K562 (cell line): Measurements from ENCODE around the gene MEIKIN. TPM values are rescaled to one million over a fixed set of nuclear protein-coding genes. Genes with fewer than 3 reads are reported as not detected.

Source experiments
- BHLHE40 ChIP-seq: IDR thresholded peaks from 2 replicates; pipeline ENCODE4 v1.6.1; 2011; ENCODE audit warnings: low read length, improper control_type of control experiment
- CTCF ChIP-seq, 3 experiments: IDR thresholded peaks in 2 of 3; conservative IDR thresholded peaks in 1 of 3; 2 replicates each; pipeline ENCODE4 v1.5.1; 2011 to 2012; ENCODE audit warnings: low read length in 3 of 3, mild to moderate bottlenecking in 3 of 3, control low read depth in 2 of 3, improper control_type of control experiment in 1 of 3, inconsistent platforms in 1 of 3, low read depth in 1 of 3, mixed read lengths in 1 of 3, moderate library complexity in 1 of 3; ENCODE audit not compliant: insufficient read depth in 2 of 3
- DMBX1 ChIP-seq: fragments of 250-450 bp; sonication (Bioruptor Pico); IDR thresholded peaks from 2 replicates; pipeline ENCODE4 v1.8.0; 2022; ENCODE audit warnings: inconsistent platforms, mild to moderate bottlenecking, moderate library complexity, borderline replicate concordance
- ETV5 ChIP-seq: sonication (generic); formaldehyde crosslinking; IDR thresholded peaks from 2 replicates; pipeline ENCODE4 v1.4.0; 2020; ENCODE audit warnings: low read depth, mild to moderate bottlenecking, missing genetic modification reagents
- FIP1L1 ChIP-seq: fragments of 200-400 bp; formaldehyde crosslinking; IDR thresholded peaks from 2 replicates; pipeline ENCODE4 v1.6.1; 2018; ENCODE audit warnings: mild to moderate bottlenecking, low read depth, low read length; ENCODE audit not compliant: poor library complexity, severe bottlenecking
- FOXP1 ChIP-seq: sonication (generic); formaldehyde crosslinking; IDR thresholded peaks from 2 replicates; pipeline ENCODE4 v1.8.0; 2022; ENCODE audit warnings: mild to moderate bottlenecking, missing genetic modification reagents
- HMGN3 ChIP-seq: IDR thresholded peaks from 2 replicates; pipeline ENCODE4 v1.6.1; 2011; ENCODE audit warnings: borderline replicate concordance, low read depth, mild to moderate bottlenecking, mixed read lengths, low read length; ENCODE audit not compliant: insufficient read length; ENCODE audit errors: extremely low read depth
- MECOM ChIP-seq: fragments of 250-450 bp; sonication (Bioruptor Pico); IDR thresholded peaks from 2 replicates; pipeline ENCODE4 v1.8.0; 2022; ENCODE audit warnings: inconsistent platforms
- MTF1 ChIP-seq: fragments of 250-450 bp; sonication (Bioruptor Pico); IDR thresholded peaks from 2 replicates; pipeline ENCODE4 v1.9.0; 2021; ENCODE audit warnings: moderate library complexity, mild to moderate bottlenecking, inconsistent platforms, borderline replicate concordance
- NFE2L1 ChIP-seq: fragments of 450-650 bp; IDR thresholded peaks from 2 replicates; pipeline ENCODE4 v1.6.1; 2016; ENCODE audit warnings: missing genetic modification characterization, low read depth, mild to moderate bottlenecking, missing compliant biosample characterization, moderate library complexity, borderline replicate concordance
- POLR2A ChIP-seq: fragments of 450-650 bp; conservative IDR thresholded peaks from 2 replicates; pipeline ENCODE4 v1.6.1; 2016
- PRMT5 ChIP-seq: sonication (generic); formaldehyde crosslinking; IDR thresholded peaks from 2 replicates; pipeline ENCODE4 v1.5.0; 2020; ENCODE audit warnings: missing genetic modification reagents
- RAD51 ChIP-seq: fragments of 450-650 bp; IDR thresholded peaks from 2 replicates; pipeline ENCODE4 v1.7.1; 2016; ENCODE audit warnings: low read depth, mild to moderate bottlenecking, borderline replicate concordance
- RBFOX2 ChIP-seq: fragments of 200-400 bp; formaldehyde crosslinking; IDR thresholded peaks from 2 replicates; pipeline ENCODE4 v1.6.1; 2017; ENCODE audit warnings: low read depth, mild to moderate bottlenecking, low read length, moderate library complexity
- RFX7 ChIP-seq: fragments of 250-450 bp; sonication (Bioruptor Pico); IDR thresholded peaks from 2 replicates; pipeline ENCODE4 v1.5.1; 2021; ENCODE audit warnings: mild to moderate bottlenecking
- SIRT6 ChIP-seq: IDR thresholded peaks from one replicate; pipeline ENCODE4 v1.6.1; 2012; ENCODE audit warnings: low read depth, mild to moderate bottlenecking, control low read depth, inconsistent platforms, low read length, moderate library complexity
- SMAD1 ChIP-seq: fragments of 150-350 bp; IDR thresholded peaks from 2 replicates; pipeline ENCODE4 v1.6.1; 2014; ENCODE audit warnings: low read length, low read depth; ENCODE audit not compliant: partially characterized antibody
- SNRNP70 ChIP-seq: fragments of 200-400 bp; formaldehyde crosslinking; optimal IDR thresholded peaks from 2 replicates; pipeline ENCODE3; 2017; ENCODE audit warnings: low read depth, low read length
- ZNF197 ChIP-seq: fragments of 200-800 bp; sonication (Bioruptor generic); IDR thresholded peaks from 2 replicates; pipeline ENCODE4 v1.6.1; 2016; ENCODE audit warnings: low read depth, missing genetic modification characterization, missing compliant biosample characterization
- ZNF696 ChIP-seq: fragments of 250-450 bp; sonication (Bioruptor Pico); conservative IDR thresholded peaks from 2 replicates; pipeline ENCODE4 v1.4.0; 2020; ENCODE audit warnings: mild to moderate bottlenecking, moderate library complexity
- ZNF780A ChIP-seq: fragments of 250-450 bp; sonication (Bioruptor Pico); IDR thresholded peaks from 2 replicates; pipeline ENCODE4 v1.5.0; 2021; ENCODE audit warnings: mild to moderate bottlenecking
- polyA plus RNA-seq, 8 experiments: library from polyadenylated mRNA; depleted of rRNA in 4 of 8; stranded (reverse) in 5 of 8; unstranded in 3 of 8; fragments of >200 nt; fragmentation: Nextera tagmentation in 2 of 8; fragmentation: Illumina TruSeq in 1 of 8; extraction: Ambion mirVana in 2 of 8; extraction: Trizol in 1 of 8; gene quantifications; 2 replicates each; pipeline versions ENCODE4 v1.2.1 to v1.2.3, GENCODE V29; 2011 to 2014; ENCODE audit warnings: inconsistent platforms in 1 of 8, missing spikeins in 1 of 8
- total RNA-seq, 7 experiments: library from RNA; depleted of rRNA in 6 of 7; stranded (reverse); fragments of >200 nt in 6 of 7; fragmentation: Illumina TruSeq in 2 of 7; extraction: Trizol in 2 of 7; gene quantifications; 2 replicates each; pipeline versions ENCODE4 v1.2.1 to v1.2.3, GENCODE V29; 2011 to 2021; ENCODE audit warnings: low replicate concordance in 1 of 7

The MEIKIN gene
- total and polyA plus RNA-seq, 9 of the 15 experiments (the other 6 are each of a cell fraction or from before 2014, with no cell fraction given) = 0.18 TPM; not detected in 8

GRCh38 chr5:131994533-131995226 lies 49.2 kb upstream of the MEIKIN start (continued):
- TF ChIP-seq NFE2L1 (tag) (no peak), FOXP1 (CRISPR knock-in tag) (no peak), RAD51 (no peak), FIP1L1 (no peak), MTF1 (no peak), SNRNP70 (no peak), ZNF197 (no peak), RFX7 (CRISPR knock-in tag) (no peak), RBFOX2 (no peak), DMBX1 (CRISPR knock-in tag) (peak; percentile 91), PRMT5 (CRISPR knock-in tag) (no peak), ZNF696 (CRISPR knock-in tag) (no peak), ETV5 (CRISPR knock-in tag) (peak; percentile 65; the same call in 1 of the 2 replicates), SMAD1 (peak; percentile 65), MECOM (CRISPR knock-in tag) (peak; percentile 80), POLR2A (no peak), HMGN3 (peak; percentile 82), CTCF (IDR thresholded peaks at IDR 0.05 in 2 of 3, conservative IDR thresholded peaks at IDR 0.05 in 1 of 3; ENCODE audit: insufficient read depth in 2 of 3, low read depth in 1 of 3, low read length in 3 of 3) (no peak; a peak in 1 of 6 replicates), BHLHE40 (peak; percentile 68), SIRT6 (no peak), ZNF780A (no peak)
